GM19324 (cell line): ENCODE data around the gene PRSS50.

Source experiments
- ATAC-seq: cut with Tn5 transposase; IDR thresholded peaks from one replicate; pipeline ENCODE4 v1.9.1; 2021; ENCODE audit warnings: mild to moderate bottlenecking, moderate library complexity; ENCODE audit not compliant: unreplicated experiment, low FRiP score

PRSS50 gene

GRCh38 chr3:46729038-46729437, 11.4 kb upstream of the PRSS50 start:
- no peak for ATAC-seq

DNA sequence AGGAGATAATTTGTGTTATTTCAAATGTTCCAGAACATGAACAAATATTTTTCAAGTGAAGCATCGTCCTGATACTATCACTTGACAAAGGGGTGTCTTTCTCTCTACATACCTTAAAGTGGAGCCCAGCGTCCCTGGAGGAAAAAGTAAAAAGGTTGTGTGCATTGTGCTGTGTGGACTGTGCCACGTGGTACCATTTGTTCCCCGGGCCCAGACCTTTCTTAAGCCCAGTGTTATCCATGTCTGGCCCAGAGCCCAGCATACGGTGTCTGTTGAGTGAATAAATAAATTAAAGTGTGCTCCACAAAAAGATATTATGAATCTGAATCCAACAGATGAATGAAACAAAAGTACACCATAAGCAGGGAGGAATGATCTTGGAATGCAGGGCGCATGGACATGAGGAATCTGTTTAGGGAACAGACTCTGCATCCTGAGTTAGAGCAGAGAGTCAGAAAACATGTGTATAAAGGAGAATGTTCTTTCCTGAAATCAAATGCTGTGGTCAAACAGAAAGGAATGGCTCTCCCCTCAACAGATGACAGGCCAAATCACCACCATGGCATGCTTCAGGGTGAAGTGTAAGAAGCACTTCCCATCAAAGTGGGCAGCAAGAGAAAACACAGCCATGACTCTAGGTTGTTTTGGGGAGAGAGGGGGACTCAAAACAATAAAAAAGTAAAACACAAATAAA, 8.1 kb upstream of the PRSS50 start:
- ATAC-seq: no peak

- no peak for ATAC-seq
Measured at GRCh38 chr3:46724424-46724823, 6.8 kb upstream of the PRSS50 start.

DNA sequence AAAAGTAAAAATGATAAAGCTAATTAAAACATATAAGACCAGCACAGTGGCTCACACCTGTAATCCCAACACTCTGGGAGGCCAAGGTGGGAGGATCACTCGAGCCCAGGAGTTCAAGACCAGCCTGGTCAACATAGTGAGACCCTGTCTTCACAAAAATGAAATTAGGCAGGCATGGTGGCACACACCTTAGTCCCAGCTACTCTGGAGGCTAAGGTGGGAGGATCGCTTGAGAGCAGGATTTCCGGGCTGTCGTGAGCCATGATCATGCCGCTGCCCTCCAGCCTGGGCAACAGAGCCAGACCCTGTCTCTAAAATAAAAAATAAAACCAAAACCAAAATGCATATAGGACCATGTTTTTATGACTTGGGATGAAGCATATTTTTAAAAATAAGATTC, 4.8 kb upstream of the PRSS50 start:
- no peak for ATAC-seq

DNA sequence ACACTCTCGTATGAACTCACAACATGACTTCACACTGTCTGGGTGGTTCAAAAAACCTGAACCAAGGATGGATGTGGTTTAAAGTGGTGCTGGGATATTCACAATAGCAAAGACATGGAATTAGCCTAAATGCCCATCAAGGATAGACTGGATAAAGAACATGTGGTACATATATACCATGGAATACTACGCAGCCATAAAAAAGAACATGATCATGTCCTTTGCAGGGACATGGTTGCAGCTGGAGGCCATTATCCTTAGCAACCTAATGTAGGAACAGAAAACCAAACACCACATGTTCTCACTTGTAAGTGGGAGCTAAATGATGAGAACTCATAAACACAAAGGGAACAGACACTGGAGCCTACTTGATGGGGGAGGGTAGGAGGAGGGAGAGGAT, 3.3 kb upstream of the PRSS50 start:
- ATAC-seq: no peak

DNA sequence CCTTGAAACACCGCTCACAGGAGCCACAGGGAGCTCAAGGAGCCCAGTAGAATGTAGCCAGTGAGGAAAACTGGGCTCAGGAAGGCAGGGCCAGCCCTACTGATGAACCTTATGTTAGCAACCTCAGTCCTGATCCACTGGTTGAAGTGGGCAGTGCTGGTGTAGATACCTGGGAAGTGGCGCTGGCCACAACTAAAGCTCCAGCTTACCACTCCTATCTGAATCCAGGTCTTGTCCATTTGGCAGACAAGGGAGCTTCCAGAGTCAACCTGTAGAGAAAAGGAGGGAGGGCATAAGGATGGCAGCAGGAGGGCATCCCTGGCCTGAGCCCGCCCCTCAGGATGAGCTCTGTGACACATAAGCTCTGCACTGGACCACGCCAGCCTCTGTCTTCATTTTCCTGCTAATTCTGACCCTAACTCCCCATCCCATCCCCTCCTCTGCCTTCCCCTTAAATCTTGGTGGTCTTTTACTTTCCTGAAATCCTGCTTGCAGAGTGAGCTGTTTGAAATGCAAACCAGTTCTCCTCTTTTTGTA, 2.1 kb upstream of the PRSS50 start:
- ATAC-seq: no peak

DNA sequence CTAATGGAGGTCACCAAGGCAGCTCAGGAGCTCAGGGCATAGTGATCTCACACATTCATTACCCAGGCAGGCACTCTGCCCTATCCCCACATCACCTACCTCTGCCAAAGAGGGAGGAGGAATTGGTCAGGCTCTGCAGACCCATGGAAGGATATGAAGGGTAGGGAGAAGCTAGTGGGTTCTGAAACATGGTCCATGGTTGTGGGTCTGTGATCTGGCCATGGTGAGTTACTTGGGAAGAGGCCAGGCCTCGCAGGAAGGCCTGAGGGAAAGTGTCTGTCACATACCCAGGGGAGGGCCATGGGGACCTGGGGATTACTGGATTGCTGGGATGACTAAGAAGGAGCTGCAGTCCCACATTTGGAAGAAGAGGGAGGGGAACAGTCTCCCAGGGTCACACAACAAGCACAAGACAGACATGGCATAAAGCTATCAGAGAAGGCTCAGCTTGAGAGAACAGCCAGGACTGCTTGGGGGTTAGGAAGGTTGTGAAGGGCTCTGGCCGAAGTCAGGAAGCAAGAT, 1.4 kb upstream of the PRSS50 start:
- no peak for ATAC-seq

- ATAC-seq: no peak
Measured at GRCh38 chr3:46716461-46717441, 918 bp downstream of the PRSS50 start.

- no peak for ATAC-seq
Measured at GRCh38 chr3:46715507-46716175, 2.0 kb downstream of the PRSS50 start.

DNA sequence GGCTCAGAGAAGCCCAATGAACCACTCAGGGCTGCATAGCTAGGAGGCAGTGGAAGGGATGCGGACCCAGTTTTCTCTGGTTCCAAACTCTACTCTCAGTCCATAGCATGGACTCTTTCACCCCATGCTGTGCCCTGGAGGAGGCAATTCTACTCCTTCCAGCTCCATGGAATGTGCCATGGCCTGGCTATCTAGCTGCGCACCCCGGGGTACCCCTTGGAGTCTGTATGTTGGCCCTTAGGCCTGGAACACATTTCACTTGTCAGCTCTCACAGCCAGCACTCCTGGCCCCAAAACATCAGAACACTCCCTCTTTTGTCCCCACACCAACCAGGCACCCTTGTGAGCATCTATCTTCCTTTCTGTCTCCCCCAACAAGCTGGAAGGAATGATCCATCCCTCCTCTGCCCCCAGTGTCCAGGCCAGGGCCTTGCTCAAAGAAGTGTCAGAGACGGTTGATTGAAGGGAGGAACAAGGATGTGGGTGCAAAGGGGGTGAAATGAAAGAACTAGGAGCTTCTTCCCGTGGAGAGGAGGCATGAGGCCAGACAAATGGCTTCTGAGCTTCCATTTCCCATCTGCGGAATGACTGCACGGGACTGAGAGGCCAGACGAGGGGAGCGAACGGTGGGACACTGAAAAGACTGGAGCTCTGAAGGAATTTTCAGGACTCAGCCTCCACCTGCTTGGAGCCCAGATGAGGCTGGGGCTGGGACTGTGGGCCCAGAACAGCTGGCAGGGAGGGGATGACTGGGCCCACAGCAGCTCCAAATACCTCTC, 2.8 kb downstream of the PRSS50 start:
- ATAC-seq: no peak

GRCh38 chr3:46713898-46714552, 3.6 kb downstream of the PRSS50 start:
- no peak for ATAC-seq

- ATAC-seq: no peak
Measured at GRCh38 chr3:46713050-46713897, 4.4 kb downstream of the PRSS50 start.

DNA sequence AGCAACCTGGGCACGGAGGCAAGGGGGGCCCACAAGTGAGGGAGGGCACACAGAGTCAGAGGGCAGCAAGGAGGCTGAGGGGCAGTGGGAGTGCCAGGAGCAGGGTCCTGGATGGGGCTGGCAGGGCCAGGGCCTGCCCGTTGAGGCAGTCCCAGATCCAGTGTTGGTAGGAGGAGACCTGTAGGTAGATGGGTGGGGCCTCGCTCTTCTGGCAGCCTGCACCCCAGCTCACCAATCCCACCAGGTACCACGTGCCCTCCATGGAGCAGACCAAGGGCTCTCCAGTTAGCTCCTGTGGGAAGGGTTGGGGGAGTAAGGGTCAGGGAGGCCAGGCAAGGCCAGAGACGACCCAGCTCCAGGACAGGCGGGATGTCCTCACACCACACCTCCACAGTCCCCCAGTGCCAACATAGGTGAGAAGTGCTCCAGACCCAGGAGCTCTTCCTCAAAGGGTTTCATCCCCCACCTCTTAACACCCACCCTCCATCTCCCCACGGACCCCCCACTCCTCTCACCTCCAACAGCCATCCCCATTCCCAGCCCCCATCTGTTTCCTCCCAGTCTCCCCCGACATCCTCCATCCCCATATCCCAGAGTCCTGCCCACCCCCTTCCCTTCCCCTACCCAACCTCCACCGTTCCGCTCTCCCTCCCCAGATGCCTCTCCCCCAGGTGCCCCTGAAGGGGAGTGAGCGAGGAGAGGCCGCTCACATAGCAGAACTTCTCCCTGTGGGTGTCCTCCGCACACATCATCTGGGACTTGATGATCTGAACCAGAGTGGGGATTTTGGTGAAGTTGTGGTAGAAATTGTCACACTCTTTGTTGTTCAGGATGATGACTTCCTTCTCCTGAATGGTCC, 5.2 kb downstream of the PRSS50 start:
- no peak for ATAC-seq

DNA sequence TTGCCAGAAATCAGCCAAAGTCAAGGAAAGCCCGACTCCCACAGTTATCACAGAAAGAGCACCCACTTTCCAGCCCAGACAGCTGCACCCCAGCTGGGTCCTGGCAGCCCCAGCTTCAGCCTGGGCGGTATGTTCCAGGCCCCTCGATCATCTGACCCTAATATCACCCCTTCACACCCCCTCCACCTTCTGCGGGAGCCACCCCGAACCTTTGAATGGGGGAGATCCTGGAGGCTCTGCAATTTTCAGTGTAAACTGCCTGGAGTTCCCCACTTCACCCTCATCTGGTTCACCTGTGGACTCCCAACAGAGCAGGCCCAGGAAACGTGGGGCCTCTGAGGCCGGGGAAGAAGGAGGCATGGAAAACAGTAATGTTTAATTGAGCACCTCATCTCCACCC, 5.9 kb downstream of the PRSS50 start:
- no peak for ATAC-seq

- ATAC-seq: no peak
Measured at GRCh38 chr3:46711305-46711704, 6.4 kb downstream of the PRSS50 start.

DNA sequence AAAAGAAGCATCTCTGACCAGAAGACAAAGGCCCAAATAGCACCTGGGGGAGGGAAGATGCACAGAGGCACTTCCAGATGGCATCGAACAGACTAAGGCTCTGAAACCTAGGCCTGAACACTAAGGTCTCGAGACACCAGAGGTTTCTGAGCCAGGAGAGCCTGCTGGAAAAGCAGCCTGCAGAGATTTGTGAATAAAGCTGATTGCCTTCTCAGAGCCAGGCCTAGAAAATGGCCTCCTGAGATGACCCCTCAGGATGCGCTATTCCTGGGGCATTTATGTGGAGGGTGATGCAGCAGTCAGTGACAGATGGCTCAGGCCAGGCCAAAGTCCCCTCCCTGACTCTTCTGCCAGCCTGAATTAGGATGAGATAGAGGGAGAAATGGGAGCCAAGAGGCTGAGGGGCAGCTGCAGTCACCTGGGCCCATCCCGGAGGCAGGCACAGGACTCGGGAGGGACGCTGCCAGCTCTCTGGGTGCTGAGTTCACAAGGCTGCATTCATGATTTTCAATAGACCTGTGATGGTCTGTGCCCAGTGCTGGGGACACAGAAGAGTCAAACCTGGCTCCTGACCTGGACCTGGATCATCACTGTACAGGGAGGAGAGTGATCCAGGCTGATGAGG, 6.9 kb downstream of the PRSS50 start:
- ATAC-seq: no peak

DNA sequence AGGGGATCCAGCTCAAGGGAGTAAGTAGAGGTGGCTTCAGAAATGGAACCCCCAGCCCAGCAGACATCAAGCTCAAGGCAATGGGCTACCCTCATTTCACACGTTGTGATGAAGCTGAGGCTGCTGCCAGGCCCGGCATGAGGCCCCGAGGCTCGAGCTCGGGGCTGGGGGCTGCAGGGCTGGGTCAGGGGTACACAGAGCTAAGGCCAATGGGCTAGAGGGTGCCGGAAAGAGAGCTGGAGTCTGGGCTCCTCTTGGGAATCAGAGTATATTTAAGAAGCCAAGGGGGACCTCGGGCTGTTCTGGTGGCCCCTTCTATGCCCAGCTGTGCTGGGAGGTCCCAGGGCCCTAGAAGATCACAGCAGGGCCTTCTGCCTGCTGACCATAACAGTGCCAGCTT, 7.4 kb downstream of the PRSS50 start:
- no peak for ATAC-seq
